ENCODE measurements around the gene TSSK3. TPM values are rescaled to one million over a fixed set of nuclear protein-coding genes. Genes with fewer than 3 reads are reported as not detected.
"Not testable (repeated sequence)": the region's sequence is repeated elsewhere in the genome, so short reads cannot be mapped to it uniquely, and the experiment has no call there.

TSSK3 gene
- total RNA-seq, 8 experiments from 2014 or later: 0.92 to 6.9 (median 2.5) TPM

DNA sequence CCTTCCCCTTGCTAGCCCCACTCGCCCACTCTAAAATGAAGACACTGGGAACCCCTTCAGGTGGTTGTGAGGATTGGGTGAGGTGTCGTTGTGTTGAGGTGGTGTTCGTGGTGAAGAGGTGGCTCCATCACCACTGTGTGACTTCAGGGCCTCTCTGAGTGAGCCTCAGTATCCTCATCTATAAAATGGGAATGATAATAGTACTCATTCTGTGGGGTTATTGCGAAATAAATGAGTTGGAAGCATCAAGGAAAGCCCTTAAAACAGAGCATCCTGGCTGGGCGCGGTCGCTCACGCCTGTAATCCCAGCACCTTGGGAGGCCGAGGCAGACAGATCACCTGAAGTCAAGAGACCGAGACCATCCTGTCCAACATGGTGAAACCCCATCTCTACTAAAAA lies 19.6 kb upstream of the TSSK3 start:
- Histone ChIP-seq H3K4me1 (replicated peaks in 1 of 2) (peaks cover 15 to 26% of the 10 kb centered on the region in 2 donors), H3K4me3 (no peak overlapping the region), H3K27ac (no peak overlapping the region)
- in situ Hi-C loops (cut with MboI; ENCODE audit: low pct_unique_long_range_greater_than_20kb in 2 of 9, low sequenced_read_pairs in 9 of 9, unreplicated experiment in 9 of 9): no loop called here
- 79 to 100% (median 90%) methylated on average over 1 to 8 of the region's 10 CpGs; no CpG with 5 or more reads in 4 of the 10 experiments for WGBS, 10 experiments
- no peak for ATAC-seq (replicated peaks in 6 of 8)

DNA sequence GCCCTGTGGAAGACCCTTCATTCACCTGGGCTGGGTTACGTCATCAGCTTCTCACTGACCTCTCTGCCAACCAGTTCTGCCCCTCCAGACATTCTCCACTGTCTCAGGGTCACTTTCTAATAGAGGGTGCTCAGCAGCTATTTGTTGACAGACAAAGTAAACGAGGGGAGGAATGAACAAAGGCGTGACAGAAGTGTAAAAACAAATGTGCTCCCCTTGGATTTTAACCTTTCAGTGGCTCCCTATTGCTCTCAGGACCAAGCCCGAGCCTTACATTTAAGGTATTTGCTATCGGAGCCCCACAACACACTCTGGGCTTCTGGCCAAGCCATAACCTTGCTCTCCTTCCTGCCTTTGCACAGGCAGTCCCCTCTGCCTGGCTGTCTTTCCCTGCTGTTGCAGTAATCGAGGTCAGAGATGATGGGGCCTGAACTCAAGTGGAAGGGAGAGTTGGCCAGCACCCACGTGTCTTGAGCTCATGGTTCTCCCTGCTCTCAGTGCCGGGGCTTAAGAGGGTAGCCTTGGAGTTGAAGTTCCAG lies 17.0 kb upstream of the TSSK3 start:
- Histone ChIP-seq H3K4me1 (replicated peaks in 1 of 2) (peaks cover 0 to 10% of the 10 kb centered on the region in 2 donors), H3K4me3 (no peak overlapping the region), H3K27ac (no peak overlapping the region)
- 46 to 82% (median 63%) methylated on average over 1 to 8 of the region's 8 CpGs; no CpG with 5 or more reads in 3 of the 10 experiments for WGBS, 10 experiments
- in situ Hi-C loops (cut with MboI; ENCODE audit: low pct_unique_long_range_greater_than_20kb in 2 of 9, low sequenced_read_pairs in 9 of 9, unreplicated experiment in 9 of 9): no loop called here
- ATAC-seq (replicated peaks in 6 of 8): peak in 1 of 8 experiments; percentile 5

DNA sequence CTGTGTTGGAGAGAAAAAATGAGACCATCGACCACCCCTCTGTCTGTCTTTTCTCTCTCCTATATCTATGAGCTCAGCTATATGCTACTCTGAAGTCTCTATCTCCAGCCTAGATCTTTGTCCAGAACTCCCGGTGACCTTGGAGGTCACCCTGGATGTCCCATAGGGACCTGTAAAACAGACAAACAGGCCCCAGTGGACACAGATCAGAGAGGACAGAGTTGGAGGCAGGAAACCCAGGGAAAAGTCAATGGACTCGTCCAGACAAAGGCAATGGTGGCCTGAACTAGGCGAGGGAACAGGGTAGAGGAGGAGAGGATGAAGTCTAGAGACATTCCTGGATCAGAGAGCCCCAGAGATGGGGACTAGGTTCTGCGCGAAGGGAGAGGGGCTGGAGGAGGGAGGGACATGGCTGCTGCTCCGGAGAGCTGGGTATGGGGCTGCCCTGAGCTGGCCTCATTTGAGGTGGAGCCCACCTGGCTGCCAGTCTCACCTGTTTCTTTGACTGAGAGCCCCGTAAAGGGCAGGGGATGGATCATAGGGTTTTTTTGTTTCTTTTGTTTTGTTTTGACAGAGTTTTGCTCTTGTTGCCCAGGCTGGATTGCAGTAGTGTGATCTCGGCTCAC lies 15.7 kb upstream of the TSSK3 start:
- WGBS, 10 experiments: 29 to 83% (median 71%) methylated on average over 1 to 9 of the region's 9 CpGs; no CpG with 5 or more reads in 1 of the 10 experiments
- in situ Hi-C loops (cut with MboI; ENCODE audit: low pct_unique_long_range_greater_than_20kb in 2 of 9, low sequenced_read_pairs in 9 of 9, unreplicated experiment in 9 of 9): no loop called here

DNA sequence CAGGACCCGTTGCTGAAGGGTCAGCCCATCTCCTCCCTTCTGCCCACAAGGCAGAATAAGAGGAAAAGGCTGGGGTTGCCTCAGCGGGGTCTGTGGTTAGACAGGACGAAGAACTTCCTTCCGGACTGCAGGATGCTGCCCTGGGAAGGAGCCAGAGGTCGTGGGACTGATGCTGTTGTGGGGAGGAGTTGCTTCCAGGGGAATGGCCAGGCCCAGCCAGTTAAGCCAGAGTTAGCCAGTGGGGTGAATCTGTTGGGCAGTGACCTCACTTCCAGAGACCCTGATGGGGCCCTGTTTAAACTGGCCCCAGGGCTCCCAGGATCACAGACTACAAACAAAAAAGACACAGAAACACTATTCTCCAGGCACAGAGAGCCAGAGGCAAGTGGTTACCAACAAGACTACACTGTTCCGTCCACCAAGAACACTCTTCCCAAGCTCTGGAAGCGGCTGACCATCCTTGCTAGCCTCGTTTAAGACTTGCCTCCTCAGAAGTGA lies 13.1 kb upstream of the TSSK3 start:
- in situ Hi-C loops (cut with MboI; ENCODE audit: low pct_unique_long_range_greater_than_20kb in 2 of 9, low sequenced_read_pairs in 9 of 9, unreplicated experiment in 9 of 9): no loop called here
- WGBS, 10 experiments: 0 to 93% (median 73%) methylated on average over 1 to 8 of the region's 8 CpGs; no CpG with 5 or more reads in 1 of the 10 experiments
- ATAC-seq (replicated peaks in 6 of 8): no peak
- no peak overlapping the region for H3K27ac ChIP-seq
- peaks cover 14 to 26% of the 10 kb centered on the region in 2 donors for H3K4me1 ChIP-seq (replicated peaks in 1 of 2)
- H3K4me3 ChIP-seq: no peak overlapping the region

More for the DNA sequence above, 15.7 kb upstream of the TSSK3 start:
- Histone ChIP-seq H3K27ac (no peak overlapping the region), H3K4me1 (replicated peaks in 1 of 2) (peaks cover 4 to 14% of the 10 kb centered on the region in 2 donors), H3K4me3 (no peak overlapping the region)
- no peak for ATAC-seq (replicated peaks in 6 of 8)

DNA sequence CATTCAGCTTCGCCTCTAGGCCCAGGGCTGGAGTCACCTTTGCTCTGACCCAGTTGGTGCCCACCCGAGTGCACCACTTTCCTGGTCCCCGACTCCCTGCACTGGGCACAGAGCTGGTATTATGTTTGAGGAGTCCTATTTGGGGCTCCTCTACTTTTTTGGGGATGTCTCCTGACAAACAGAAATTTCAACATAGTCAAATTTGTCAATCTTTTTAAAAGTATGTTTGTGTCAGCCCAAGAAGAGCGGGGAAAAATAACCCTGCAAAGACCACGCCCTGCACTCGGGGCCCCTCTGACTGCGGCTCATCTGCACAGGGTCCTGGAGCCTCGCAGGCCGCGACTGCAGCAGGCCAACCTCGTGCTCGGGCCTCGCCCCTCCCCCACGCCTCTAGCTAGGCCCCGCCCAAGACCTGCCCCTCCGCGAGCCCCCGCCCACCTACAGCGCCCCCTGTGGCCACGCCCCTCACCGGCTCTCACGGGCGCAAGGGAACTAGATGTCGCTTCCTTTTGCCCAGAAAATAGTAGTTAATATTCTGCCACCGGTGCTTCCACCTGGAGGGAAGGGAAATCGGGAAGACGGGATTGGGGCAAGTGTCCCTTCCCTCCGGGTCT lies 11.4 kb upstream of the TSSK3 start:
- in situ Hi-C loops (cut with MboI; ENCODE audit: low pct_unique_long_range_greater_than_20kb in 2 of 9, low sequenced_read_pairs in 9 of 9, unreplicated experiment in 9 of 9): no loop called here
- peak; percentile 24 to 52 (median 37) for ATAC-seq (replicated peaks in 6 of 8)
- H3K4me3 ChIP-seq: peak overlapping the region; percentile 64 to 77 (median 67)
- H3K4me1 ChIP-seq (replicated peaks in 1 of 2): peaks cover 14 to 22% of the 10 kb centered on the region in 2 donors
- WGBS, 10 experiments: 28 to 80% (median 50%) methylated on average over 1 to 12 of the region's 28 CpGs; no CpG with 5 or more reads in 5 of the 10 experiments
- H3K27ac ChIP-seq: peak overlapping the region; percentile 94 to 96

DNA sequence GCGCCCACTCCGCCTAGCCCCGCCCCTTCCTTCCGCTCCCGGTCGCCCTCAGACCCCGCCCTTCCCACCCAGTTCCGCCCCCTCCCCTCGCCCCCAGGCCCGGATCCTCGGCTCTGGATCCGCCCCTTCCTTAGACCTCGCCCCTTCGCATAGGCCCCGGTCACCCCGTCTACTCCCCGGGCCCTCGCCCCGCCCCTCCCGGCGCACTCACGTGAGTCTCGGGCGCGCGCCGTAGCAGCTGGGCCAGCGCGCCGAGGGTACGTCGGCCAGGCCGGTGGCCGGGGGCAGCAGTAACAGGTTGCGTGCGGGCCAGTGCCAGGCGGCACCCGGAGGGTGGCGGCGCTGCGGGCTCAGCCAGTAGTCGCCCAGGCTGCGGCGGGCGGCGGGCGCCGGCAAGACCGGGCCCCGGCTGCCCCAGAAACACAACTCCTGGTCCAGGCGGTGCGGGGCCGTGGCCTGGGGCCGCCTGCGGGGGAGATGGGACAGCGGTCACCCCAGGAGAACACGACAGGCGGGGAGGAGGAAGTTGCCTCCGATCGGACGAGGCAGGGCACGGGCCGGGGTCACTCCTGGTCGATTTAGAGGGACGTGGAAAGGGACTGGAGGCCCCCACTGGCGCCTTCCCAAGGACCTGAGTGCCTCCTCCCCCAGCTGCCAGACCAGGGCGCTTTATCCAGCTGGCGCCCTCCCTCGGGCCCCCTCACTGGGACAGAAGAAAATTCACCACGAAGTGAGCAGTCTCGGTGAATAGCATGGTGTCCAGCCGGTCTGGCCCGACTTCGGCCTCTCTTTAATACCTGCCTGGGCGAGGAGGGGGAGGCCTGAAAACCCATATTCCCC lies 10.7 kb upstream of the TSSK3 start:
- Histone ChIP-seq H3K4me3 (peak overlapping the region; percentile 64 to 77 (median 67)), H3K27ac (peak overlapping the region; percentile 94 to 96), H3K4me1 (replicated peaks in 1 of 2) (peaks cover 14 to 18% of the 10 kb centered on the region in 2 donors)
- ATAC-seq (replicated peaks in 6 of 8): peak; percentile 81 to 97 (median 90)
- 0 to 7% (median 0%) methylated on average over 2 to 14 of the region's 75 CpGs; no CpG with 5 or more reads in 5 of the 10 experiments for WGBS, 10 experiments
- in situ Hi-C loops (cut with MboI; ENCODE audit: low pct_unique_long_range_greater_than_20kb in 2 of 9, low sequenced_read_pairs in 9 of 9, unreplicated experiment in 9 of 9): no loop called here

DNA sequence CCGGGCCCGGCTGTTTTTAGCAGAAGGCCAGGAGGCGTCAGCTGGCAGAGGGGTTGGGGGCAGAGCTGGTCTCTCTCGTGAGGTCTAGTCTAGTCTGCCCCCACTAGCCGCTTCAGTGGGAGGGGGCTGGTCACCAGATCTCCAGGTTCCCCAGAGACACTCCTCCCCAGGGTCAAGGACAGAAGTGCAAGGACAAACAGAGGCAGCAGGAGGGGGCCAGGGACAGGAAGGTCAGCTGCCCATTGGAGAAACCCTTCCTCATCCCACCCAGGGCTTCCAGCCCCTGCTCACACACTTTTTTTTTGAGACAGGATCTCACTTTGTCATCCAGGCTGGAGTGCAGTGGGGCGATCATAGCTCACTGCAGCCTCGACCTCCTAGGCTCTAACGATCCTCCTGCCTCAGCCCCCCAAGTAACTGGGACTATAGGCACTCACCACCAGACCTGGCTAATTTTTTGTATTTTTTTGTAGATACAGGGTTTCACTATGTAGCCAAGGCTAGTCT lies 10.0 kb upstream of the TSSK3 start:
- Histone ChIP-seq H3K27ac (peak overlapping the region; percentile 94 to 96), H3K4me3 (peak overlapping the region; percentile 64 to 77 (median 67)), H3K4me1 (replicated peaks in 1 of 2) (peaks cover 18 to 21% of the 10 kb centered on the region in 2 donors)
- 20 to 46% (median 41%) methylated on average over 1 to 8 of the region's 8 CpGs; no CpG with 5 or more reads in 6 of the 10 experiments for WGBS, 10 experiments
- peak in 2 of 8 experiments; percentile 1 to 20 for ATAC-seq (replicated peaks in 6 of 8)
- in situ Hi-C loops (cut with MboI; ENCODE audit: low pct_unique_long_range_greater_than_20kb in 2 of 9, low sequenced_read_pairs in 9 of 9, unreplicated experiment in 9 of 9): no loop called here

DNA sequence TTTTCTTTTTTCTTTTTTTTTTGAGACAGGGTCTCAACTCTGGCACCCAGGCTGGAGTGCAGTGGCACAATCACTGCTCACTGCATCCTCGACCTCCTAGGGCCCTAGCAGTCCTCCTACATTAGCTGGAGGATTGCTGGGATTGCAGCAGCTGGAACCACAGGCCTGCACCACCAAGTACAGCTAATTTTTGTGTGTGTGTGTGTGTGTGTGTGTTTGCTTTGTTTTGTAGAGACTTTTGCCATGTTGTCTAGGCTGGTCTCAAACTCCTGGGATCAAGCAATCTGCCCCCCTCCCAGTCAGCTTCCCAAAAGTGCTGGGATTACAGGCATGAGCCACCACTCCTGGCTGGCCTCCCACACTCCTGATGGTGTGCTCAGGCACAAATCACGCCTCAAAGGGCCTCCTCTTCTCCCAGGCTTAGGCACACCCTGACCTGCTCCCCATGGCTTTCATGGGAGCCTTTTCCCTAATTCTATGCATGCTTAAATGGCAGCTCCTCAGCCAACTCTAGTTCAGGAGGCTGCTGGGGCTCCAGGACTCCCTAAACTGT lies 9.4 kb upstream of the TSSK3 start:
- peak overlapping the region; percentile 94 to 96 for H3K27ac ChIP-seq
- peaks cover 25% of the 10 kb centered on the region in 2 donors for H3K4me1 ChIP-seq (replicated peaks in 1 of 2)
- peak overlapping the region in 2 of 5 donors; percentile 64 to 67 for H3K4me3 ChIP-seq
- no peak for ATAC-seq (replicated peaks in 6 of 8)
- in situ Hi-C loops (cut with MboI; ENCODE audit: low pct_unique_long_range_greater_than_20kb in 2 of 9, low sequenced_read_pairs in 9 of 9, unreplicated experiment in 9 of 9): no loop called here
- WGBS, 10 experiments: 58 to 89% (median 81%) methylated on average over 1 to 2 of the region's 2 CpGs; no CpG with 5 or more reads in 6 of the 10 experiments

DNA sequence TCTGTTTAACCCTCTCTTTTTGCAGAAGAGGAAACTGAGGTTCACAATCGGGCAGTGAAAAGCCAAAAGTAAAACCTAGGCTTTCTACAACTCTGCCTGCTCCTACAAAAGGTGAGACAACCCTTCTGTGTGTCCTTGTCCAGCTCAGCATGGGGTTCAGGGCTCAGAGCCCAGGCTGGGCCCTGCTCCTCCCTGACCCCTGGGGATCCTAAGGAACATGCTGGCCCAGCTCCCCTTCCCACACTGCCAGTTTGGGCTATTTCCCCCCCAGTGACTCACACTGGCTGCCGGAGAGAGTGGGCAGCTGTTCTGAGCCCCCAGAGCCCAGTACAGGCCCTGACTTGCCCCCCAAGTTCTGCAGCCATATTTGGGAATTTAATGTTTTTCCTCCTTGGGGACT lies 8.9 kb upstream of the TSSK3 start:
- WGBS, 10 experiments: 54 to 94% (median 79%) methylated on average over 1 to 2 of the region's 2 CpGs; no CpG with 5 or more reads in 3 of the 10 experiments
- no peak overlapping the region for H3K4me3 ChIP-seq
- H3K4me1 ChIP-seq (replicated peaks in 1 of 2): peaks cover 27 to 28% of the 10 kb centered on the region in 2 donors
- no peak overlapping the region for H3K27ac ChIP-seq
- in situ Hi-C loops (cut with MboI; ENCODE audit: low pct_unique_long_range_greater_than_20kb in 2 of 9, low sequenced_read_pairs in 9 of 9, unreplicated experiment in 9 of 9): no loop called here
- no peak for ATAC-seq (replicated peaks in 6 of 8)

DNA sequence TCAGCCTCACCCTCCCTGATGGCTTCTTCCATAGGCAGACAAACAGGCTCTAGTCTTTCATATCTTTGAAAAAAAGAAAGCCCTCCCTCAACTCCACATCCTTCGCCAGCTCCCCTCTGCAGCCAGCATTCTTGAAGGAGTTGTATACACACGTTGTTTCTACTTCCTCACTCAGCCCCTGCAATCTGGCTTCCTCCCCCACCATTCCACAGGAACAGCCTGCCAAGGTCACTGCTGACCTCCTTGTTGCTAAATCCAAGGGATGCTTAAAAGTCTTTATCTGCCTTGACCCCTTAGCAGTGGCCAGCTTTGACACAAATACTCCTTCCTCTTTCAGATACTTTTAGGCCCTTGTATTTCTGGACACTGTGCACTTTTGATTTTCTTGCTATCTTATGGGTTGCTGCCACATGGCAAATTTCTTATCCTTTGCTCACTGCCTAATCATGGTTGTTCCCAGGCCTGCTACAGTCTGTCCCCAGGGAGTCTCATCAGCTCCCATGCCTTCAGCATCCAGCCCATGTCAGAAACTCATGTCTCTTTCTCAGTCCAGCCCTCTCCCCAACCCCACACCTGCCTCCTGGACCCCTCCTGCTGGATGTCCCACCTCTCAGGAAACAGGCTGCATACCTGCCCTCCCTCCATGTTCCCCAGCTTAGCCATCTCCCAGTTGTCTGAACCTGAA lies 8.3 kb upstream of the TSSK3 start:
- WGBS, 10 experiments: 38 to 67% (median 60%) methylated on average over 1 to 2 of the region's 2 CpGs; no CpG with 5 or more reads in 2 of the 10 experiments
- no peak overlapping the region for H3K27ac ChIP-seq
- in situ Hi-C loops (cut with MboI; ENCODE audit: low pct_unique_long_range_greater_than_20kb in 2 of 9, low sequenced_read_pairs in 9 of 9, unreplicated experiment in 9 of 9): no loop called here

DNA sequence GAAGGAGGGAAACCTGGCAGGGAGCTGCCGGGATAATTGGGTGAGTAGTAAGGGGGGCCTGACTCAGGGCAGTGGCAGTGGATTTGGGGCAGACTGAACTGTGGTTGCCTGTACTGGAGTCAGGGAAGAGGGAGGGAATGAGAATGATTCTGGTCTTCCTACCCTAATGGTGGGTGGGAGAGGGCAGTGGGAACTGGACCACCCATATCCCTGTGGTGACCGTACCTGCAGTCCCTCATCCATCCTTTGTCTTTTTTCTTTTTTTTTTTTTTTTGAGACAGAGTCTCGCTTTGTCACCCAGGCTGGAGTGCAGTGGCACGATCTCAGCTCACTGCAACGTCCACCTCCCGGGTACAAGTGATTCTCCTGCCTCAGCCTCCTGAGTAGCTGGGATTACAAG lies 6.6 kb upstream of the TSSK3 start:
- H3K4me3 ChIP-seq; ATAC-seq (replicated peaks in 6 of 8); in situ Hi-C loops (cut with MboI; ENCODE audit: low pct_unique_long_range_greater_than_20kb in 2 of 9, low sequenced_read_pairs in 9 of 9, unreplicated experiment in 9 of 9); H3K27ac ChIP-seq: not testable (repeated sequence)
- peaks cover 24 to 25% of the 10 kb centered on the region in 2 donors for H3K4me1 ChIP-seq (replicated peaks in 1 of 2)
- WGBS, 10 experiments: 79 to 100% (median 90%) methylated on average over 1 to 6 of the region's 6 CpGs; no CpG with 5 or more reads in 1 of the 10 experiments

More for the DNA sequence above, 8.3 kb upstream of the TSSK3 start:
- H3K4me3 ChIP-seq: no peak overlapping the region
- ATAC-seq (replicated peaks in 6 of 8): no peak
- peaks cover 27 to 28% of the 10 kb centered on the region in 2 donors for H3K4me1 ChIP-seq (replicated peaks in 1 of 2)
